ENCODE results near the gene SLC30A7. TPM values are rescaled to one million over a fixed set of nuclear protein-coding genes. Genes with fewer than 3 reads are reported as not detected.

Gene SLC30A7
- polyA plus RNA-seq, 1 of the 3 experiments (the other 2 are of a cell fraction) = 4.0 TPM

GRCh38 chr1:100995198-100995988 is 99.5 kb downstream of the SLC30A7 start:
- H3K4me2 ChIP-seq = no peak overlapping the region
- H3K9ac ChIP-seq = no peak overlapping the region
- H3K79me2 ChIP-seq (ENCODE audit: insufficient read depth) = no peaks in the 10 kb centered on the region
- H3K27ac ChIP-seq (ENCODE audit: low read depth in 2 of 2, low read length in 1 of 2) = no peak overlapping the region
- H4K20me1 ChIP-seq (ENCODE audit: insufficient read depth) = no peaks in the 10 kb centered on the region
- CTCF ChIA-PET = interaction anchor here (1.1 to 1.2 kb wide), 2 partner anchors 20 to 293 kb away, joined by 3 read pairs; no protein-coding TSS in a partner anchor
- no peak overlapping the region for H3K4me3 ChIP-seq (ENCODE audit: low read depth in 2 of 2, low read length in 1 of 2)
- POLR2A ChIA-PET = no interaction called here
- H3F3A ChIP-seq (replicated peaks; ENCODE audit: insufficient read depth) = peaks cover 11% of the 10 kb centered on the region
- H3K4me1 ChIP-seq (ENCODE audit: control insufficient read depth in 1 of 2, insufficient read depth in 2 of 2, low read depth in 1 of 2, low read length in 1 of 2) = no peaks in the 10 kb centered on the region; a peak in 1 of 4 replicates
- no peaks in the 10 kb centered on the region for H3K9me2 ChIP-seq
- no peak for TF ChIP-seq SMC3 (IDR thresholded peaks at IDR 0.05; ENCODE audit: low read depth, low read length)
- TF ChIP-seq FOXM1 (IDR thresholded peaks at IDR 0.05; ENCODE audit: low read depth) = no peak
- TF ChIP-seq IRF3 (IDR thresholded peaks at IDR 0.05; ENCODE audit: low read depth, low read length) = no peak
- H3K9me3 ChIP-seq = no peaks in the 10 kb centered on the region
- H2AFZ ChIP-seq (ENCODE audit: low read depth) = no peak overlapping the region
- H3K36me3 ChIP-seq (replicated peaks in 1 of 2; ENCODE audit: control insufficient read depth in 1 of 2, insufficient read depth in 2 of 2, low read length in 1 of 2) = peaks cover 29% of the 10 kb centered on the region in 2 experiments
- DNase-seq = no peak
- 96% methylated on average over 4 of the region's 4 CpGs for WGBS (ENCODE audit: low lambda C conversion rate)
- H3K27me3 ChIP-seq (ENCODE audit: insufficient read depth) = no peaks in the 10 kb centered on the region

- Histone ChIP-seq H3K79me2 (ENCODE audit: insufficient read depth) (no peaks in the 10 kb centered on the region), H2AFZ (ENCODE audit: low read depth) (no peak overlapping the region), H3K4me3 (ENCODE audit: low read depth in 2 of 2, low read length in 1 of 2) (no peak overlapping the region), H3K9ac (no peak overlapping the region), H3K4me1 (ENCODE audit: control insufficient read depth in 1 of 2, insufficient read depth in 2 of 2, low read depth in 1 of 2, low read length in 1 of 2) (peaks cover 0 to 8% of the 10 kb centered on the region in 2 experiments; a peak in 2 of 4 replicates), H3F3A (replicated peaks; ENCODE audit: insufficient read depth) (peaks cover 4% of the 10 kb centered on the region), H3K36me3 (replicated peaks in 1 of 2; ENCODE audit: control insufficient read depth in 1 of 2, insufficient read depth in 2 of 2, low read length in 1 of 2) (peaks cover 18 to 34% of the 10 kb centered on the region in 2 experiments), H4K20me1 (ENCODE audit: insufficient read depth) (no peaks in the 10 kb centered on the region), H3K9me2 (no peaks in the 10 kb centered on the region), H3K27ac (ENCODE audit: low read depth in 2 of 2, low read length in 1 of 2) (no peak overlapping the region), H3K27me3 (ENCODE audit: insufficient read depth) (no peaks in the 10 kb centered on the region), H3K9me3 (no peaks in the 10 kb centered on the region), H3K4me2 (no peak overlapping the region)
- CTCF ChIA-PET = interaction anchor here (0.6 kb wide), 1 partner anchor 29 kb away, joined by 3 read pairs; no protein-coding TSS in a partner anchor
- 96% methylated on average over 1 of the region's 1 CpG for WGBS (ENCODE audit: low lambda C conversion rate)
- POLR2A ChIA-PET = no interaction called here
- no peak for TF ChIP-seq ZBTB33 (IDR thresholded peaks at IDR 0.05; ENCODE audit: borderline replicate concordance, low read depth)
- no peak for TF ChIP-seq GATA2 (CRISPR knock-in tag; IDR thresholded peaks at IDR 0.05)
- no peak for TF ChIP-seq REST (IDR thresholded peaks at IDR 0.05; ENCODE audit: low read depth, low read length)
- no peak for TF ChIP-seq RFX5 (IDR thresholded peaks at IDR 0.05; ENCODE audit: low read length)
- TF ChIP-seq FOXJ3 (CRISPR knock-in tag; IDR thresholded peaks at IDR 0.05) = no peak
- no peak for TF ChIP-seq FOSL2 (IDR thresholded peaks at IDR 0.05; ENCODE audit: borderline replicate concordance, low read depth)
- no peak for TF ChIP-seq RXRA (IDR thresholded peaks at IDR 0.05; ENCODE audit: borderline replicate concordance, low read depth)
- TF ChIP-seq EZH2phosphoT487 (IDR thresholded peaks at IDR 0.05; ENCODE audit: borderline replicate concordance, low read depth) = no peak
- DNase-seq = no peak
Measured at GRCh38 chr1:100998426-100998825, 102.5 kb downstream of the SLC30A7 start.
